Measurements from ENCODE around the gene NTN4. TPM values are rescaled to one million over a fixed set of nuclear protein-coding genes. Genes with fewer than 3 reads are reported as not detected.

Gene NTN4
- total RNA-seq, 1 experiment from 2014 or later: 9.6 TPM

- Histone ChIP-seq H3K36me3 (ENCODE audit: insufficient read depth, low read length, poor library complexity, severe bottlenecking) (peaks cover 7% of the 10 kb centered on the region), H3K27me3 (replicated peaks; ENCODE audit: insufficient read depth, low read depth, low read length, poor library complexity) (no peaks in the 10 kb centered on the region), H3K27ac (ENCODE audit: low read depth, low read length, poor library complexity, severe bottlenecking) (no peak overlapping the region), H3K4me3 (ENCODE audit: low read depth, low read length, poor library complexity, severe bottlenecking) (no peak overlapping the region), H3K9me3 (ENCODE audit: low read depth, low read length, poor library complexity, severe bottlenecking) (no peaks in the 10 kb centered on the region), H3K4me1 (ENCODE audit: insufficient read depth, low read length, poor library complexity, severe bottlenecking) (no peaks in the 10 kb centered on the region)
- BruUV-seq (replicated peaks): no TSS peak
- TF ChIP-seq EZH2 (IDR thresholded peaks at IDR 0.05; ENCODE audit: borderline replicate concordance, low read depth, low read length, poor library complexity, severe bottlenecking) (no peak), CTCF (conservative IDR thresholded peaks at IDR 0.05; ENCODE audit: low read depth, low read length) (no peak)
- DNase-seq (ENCODE audit: low spot score): no peak
- POLR2A ChIA-PET (ENCODE audit: low non-redundant PET): no interaction called here
- intact Hi-C loops (cut with micrococcal nuclease; ENCODE audit: unreplicated experiment): no loop called here
- CTCF ChIA-PET: no interaction called here
These were observed 85.4 kb downstream of the NTN4 start for GRCh38 chr12:95705143-95705542.

GRCh38 chr12:95703986-95704385 lies 86.6 kb downstream of the NTN4 start:
- H3K4me1 ChIP-seq (ENCODE audit: insufficient read depth, low read length, poor library complexity, severe bottlenecking): no peaks in the 10 kb centered on the region
- ChIA-PET POLR2A (ENCODE audit: low non-redundant PET) (no interaction called here), CTCF (no interaction called here)
- no peak overlapping the region for H3K27ac ChIP-seq (ENCODE audit: low read depth, low read length, poor library complexity, severe bottlenecking)
- H3K9me3 ChIP-seq (ENCODE audit: low read depth, low read length, poor library complexity, severe bottlenecking): no peaks in the 10 kb centered on the region
- intact Hi-C loops (cut with micrococcal nuclease; ENCODE audit: unreplicated experiment): no loop called here
- TF ChIP-seq CTCF (conservative IDR thresholded peaks at IDR 0.05; ENCODE audit: low read depth, low read length): no peak
- TF ChIP-seq EZH2 (IDR thresholded peaks at IDR 0.05; ENCODE audit: borderline replicate concordance, low read depth, low read length, poor library complexity, severe bottlenecking): no peak
- no TSS peak for BruUV-seq (replicated peaks)
- H3K4me3 ChIP-seq (ENCODE audit: low read depth, low read length, poor library complexity, severe bottlenecking): no peak overlapping the region
- no peak for DNase-seq (ENCODE audit: low spot score)
- H3K36me3 ChIP-seq (ENCODE audit: insufficient read depth, low read length, poor library complexity, severe bottlenecking): no peaks in the 10 kb centered on the region
- no peaks in the 10 kb centered on the region for H3K27me3 ChIP-seq (replicated peaks; ENCODE audit: insufficient read depth, low read depth, low read length, poor library complexity)

GRCh38 chr12:95701722-95702418 lies 88.7 kb downstream of the NTN4 start:
- Histone ChIP-seq H3K4me3 (ENCODE audit: low read depth, low read length, poor library complexity, severe bottlenecking) (no peak overlapping the region), H3K4me1 (ENCODE audit: insufficient read depth, low read length, poor library complexity, severe bottlenecking) (no peaks in the 10 kb centered on the region), H3K9me3 (ENCODE audit: low read depth, low read length, poor library complexity, severe bottlenecking) (no peaks in the 10 kb centered on the region), H3K27ac (ENCODE audit: low read depth, low read length, poor library complexity, severe bottlenecking) (no peak overlapping the region), H3K36me3 (ENCODE audit: insufficient read depth, low read length, poor library complexity, severe bottlenecking) (no peaks in the 10 kb centered on the region), H3K27me3 (replicated peaks; ENCODE audit: insufficient read depth, low read depth, low read length, poor library complexity) (no peaks in the 10 kb centered on the region)
- ChIA-PET POLR2A (ENCODE audit: low non-redundant PET) (no interaction called here), CTCF (no interaction called here)
- intact Hi-C loops (cut with micrococcal nuclease; ENCODE audit: unreplicated experiment): no loop called here
- no peak for DNase-seq (ENCODE audit: low spot score)
- no peak for TF ChIP-seq CTCF (conservative IDR thresholded peaks at IDR 0.05; ENCODE audit: low read depth, low read length)
- no peak for TF ChIP-seq EZH2 (IDR thresholded peaks at IDR 0.05; ENCODE audit: borderline replicate concordance, low read depth, low read length, poor library complexity, severe bottlenecking)
- no TSS peak for BruUV-seq (replicated peaks)
